VCaP (cell line): ENCODE results near the gene UBAC2.

ENCODE experiments used
- H3K27ac ChIP-seq: fragments of 450-650 bp; 2 replicates; pipeline ENCODE4 v1.5.1; 2017
- CTCF ChIP-seq: fragments of 450-650 bp; conservative IDR thresholded peaks from 2 replicates; pipeline ENCODE4 v1.5.1; 2017; ENCODE audit warnings: mild to moderate bottlenecking, moderate library complexity

Gene UBAC2

GRCh38 chr13:99159331-99160061 is 41.2 kb upstream of the UBAC2 start:
- no peak for TF ChIP-seq CTCF
- H3K27ac ChIP-seq, result no peak overlapping the region

GRCh38 chr13:99160415-99160814 is 40.2 kb upstream of the UBAC2 start:
- no peak for TF ChIP-seq CTCF

GRCh38 chr13:99161512-99161911 is 39.1 kb upstream of the UBAC2 start:
- H3K27ac ChIP-seq, result no peak overlapping the region

More at GRCh38 chr13:99160415-99160814, 40.2 kb upstream of the UBAC2 start:
- no peak overlapping the region for H3K27ac ChIP-seq

GRCh38 chr13:99162567-99163361 is 37.9 kb upstream of the UBAC2 start:
- H3K27ac ChIP-seq, result no peak overlapping the region
- no peak for TF ChIP-seq CTCF

More at GRCh38 chr13:99161512-99161911, 39.1 kb upstream of the UBAC2 start:
- TF ChIP-seq CTCF, result no peak

GRCh38 chr13:99164226-99164625 is 36.4 kb upstream of the UBAC2 start:
- TF ChIP-seq CTCF, result no peak

GRCh38 chr13:99165753-99166587 is 34.7 kb upstream of the UBAC2 start:
- H3K27ac ChIP-seq, result no peak overlapping the region
- TF ChIP-seq CTCF, result no peak

More at GRCh38 chr13:99164226-99164625, 36.4 kb upstream of the UBAC2 start:
- H3K27ac ChIP-seq, result no peak overlapping the region

GRCh38 chr13:99172951-99173350 is 27.7 kb upstream of the UBAC2 start:
- H3K27ac ChIP-seq, result no peak overlapping the region
- no peak for TF ChIP-seq CTCF
